ENCODE measurements around the gene TENM3. TPM values are rescaled to one million over a fixed set of nuclear protein-coding genes. Genes with fewer than 3 reads are reported as not detected.

Gene TENM3
- total RNA-seq, 1 experiment from 2014 or later = 0.87 TPM

DNA sequence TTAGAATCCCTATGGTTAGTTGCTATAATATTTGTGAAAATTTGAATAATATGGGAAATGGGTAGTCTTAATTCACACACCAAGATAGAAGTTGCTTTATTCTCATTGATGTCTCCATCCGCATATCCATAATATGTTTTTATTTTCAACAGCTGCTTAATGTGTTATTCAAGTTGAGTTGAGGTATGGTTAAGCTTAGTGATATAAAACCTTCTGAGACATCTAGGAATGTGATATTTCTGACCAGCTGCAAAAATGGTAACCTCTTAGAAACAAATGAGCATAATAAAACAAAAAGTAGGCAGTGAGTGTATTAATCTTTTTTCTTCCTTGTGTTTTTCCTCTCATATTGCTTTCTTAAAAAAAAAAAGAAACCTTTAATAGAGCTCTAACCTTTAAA is 172.9 kb downstream of the TENM3 start:
- DNase-seq (no peak), ATAC-seq (no peak)
- H4K20me1 ChIP-seq (ENCODE audit: low read length) = no peaks in the 10 kb centered on the region
- no peak overlapping the region for H3K9ac ChIP-seq (ENCODE audit: low read length)
- no peaks in the 10 kb centered on the region for H3K9me2 ChIP-seq (replicated peaks; ENCODE audit: low read length)
- no peak overlapping the region for H3K4me3 ChIP-seq (ENCODE audit: low read length)
- H3F3A ChIP-seq (ENCODE audit: low read length, unreplicated experiment) = no peaks in the 10 kb centered on the region
- ChIA-PET POLR2A (ENCODE audit: unreplicated experiment) (no interaction called here), CTCF (no interaction called here)
- no peak overlapping the region for H3K4me2 ChIP-seq (ENCODE audit: low read length)
- no peaks in the 10 kb centered on the region for H3K79me2 ChIP-seq (ENCODE audit: low read length)
- intact Hi-C loops (cut with micrococcal nuclease) = no loop called here
- no peaks in the 10 kb centered on the region for H3K36me3 ChIP-seq (ENCODE audit: low read depth, low read length)
- H3K9me3 ChIP-seq (ENCODE audit: low read length) = no peaks in the 10 kb centered on the region
- no peaks in the 10 kb centered on the region for H3K4me1 ChIP-seq (ENCODE audit: insufficient read depth, low read length)
- TF ChIP-seq EZH2phosphoT487 (IDR thresholded peaks at IDR 0.05; ENCODE audit: borderline replicate concordance, low read length) (no peak), EZH2 (IDR thresholded peaks at IDR 0.05; ENCODE audit: low read length, unreplicated experiment) (no peak), CTCF (conservative IDR thresholded peaks at IDR 0.05; ENCODE audit: low read depth, low read length) (no peak)
- H2AFZ ChIP-seq (ENCODE audit: low read length) = no peak overlapping the region
- no peak overlapping the region for H3K27ac ChIP-seq (ENCODE audit: low read length)
- no TSS peak for BruUV-seq (replicated peaks)
- no peaks in the 10 kb centered on the region for H3K27me3 ChIP-seq (ENCODE audit: low read length)

DNA sequence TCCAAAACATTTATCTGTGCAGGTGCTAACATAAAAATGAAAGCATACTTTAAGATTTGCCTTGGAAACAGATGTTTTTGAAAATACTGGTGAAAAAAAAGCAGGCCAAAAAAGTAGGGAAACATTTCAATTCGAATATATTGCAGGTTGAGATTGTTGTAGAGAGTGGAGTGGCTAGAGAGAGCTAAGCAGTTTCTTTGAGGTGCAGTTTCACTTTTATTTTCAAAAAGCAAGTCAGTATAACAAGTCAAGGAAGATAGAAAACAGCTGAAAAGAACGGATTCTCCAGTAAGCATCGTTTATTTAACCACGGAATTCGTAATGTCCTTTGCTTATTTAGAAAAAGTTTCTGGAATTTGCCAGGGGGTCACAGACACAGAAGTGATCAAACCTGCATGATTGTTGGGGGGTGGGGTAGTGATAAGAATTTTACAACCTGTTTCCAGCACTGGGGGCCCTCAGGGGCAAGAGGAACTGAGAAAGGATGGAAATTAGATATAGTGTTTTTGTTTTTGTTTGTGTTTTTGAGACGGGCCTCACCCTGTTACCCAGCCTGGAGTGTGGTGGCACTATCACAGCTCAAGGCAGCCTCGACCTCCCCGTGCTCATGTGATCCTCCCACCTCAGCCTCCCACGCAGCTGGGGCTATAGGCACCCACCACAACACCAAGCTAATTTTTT is 175.0 kb downstream of the TENM3 start:
- BruUV-seq (replicated peaks) = no TSS peak
- no peak overlapping the region for H2AFZ ChIP-seq (ENCODE audit: low read length)

More for the DNA sequence above, 175.0 kb downstream of the TENM3 start:
- no peaks in the 10 kb centered on the region for H3K79me2 ChIP-seq (ENCODE audit: low read length)
- ATAC-seq (no peak), DNase-seq (no peak)
- H3K27me3 ChIP-seq (ENCODE audit: low read length) = no peaks in the 10 kb centered on the region
- H3K27ac ChIP-seq (ENCODE audit: low read length) = no peak overlapping the region
- no peak overlapping the region for H3K4me3 ChIP-seq (ENCODE audit: low read length)
- ChIA-PET POLR2A (ENCODE audit: unreplicated experiment) (no interaction called here), CTCF (no interaction called here)
- H3K4me2 ChIP-seq (ENCODE audit: low read length) = no peak overlapping the region
- no peaks in the 10 kb centered on the region for H3K9me2 ChIP-seq (replicated peaks; ENCODE audit: low read length)
- TF ChIP-seq CTCF (conservative IDR thresholded peaks at IDR 0.05; ENCODE audit: low read depth, low read length) (no peak), EZH2phosphoT487 (IDR thresholded peaks at IDR 0.05; ENCODE audit: borderline replicate concordance, low read length) (no peak), EZH2 (IDR thresholded peaks at IDR 0.05; ENCODE audit: low read length, unreplicated experiment) (no peak)
- H3K9me3 ChIP-seq (ENCODE audit: low read length) = no peaks in the 10 kb centered on the region
- H4K20me1 ChIP-seq (ENCODE audit: low read length) = no peaks in the 10 kb centered on the region
- H3K9ac ChIP-seq (ENCODE audit: low read length) = no peak overlapping the region
- intact Hi-C loops (cut with micrococcal nuclease) = no loop called here
- H3K36me3 ChIP-seq (ENCODE audit: low read depth, low read length) = no peaks in the 10 kb centered on the region
- H3F3A ChIP-seq (ENCODE audit: low read length, unreplicated experiment) = no peaks in the 10 kb centered on the region
- no peaks in the 10 kb centered on the region for H3K4me1 ChIP-seq (ENCODE audit: insufficient read depth, low read length)
